HCT116 (cell line): ENCODE results near the gene PLD1.

Source experiments
- CEBPB ChIP-seq: IDR thresholded peaks from 2 replicates; pipeline ENCODE4 v1.6.1; 2012; ENCODE audit warnings: low read depth
- ELF1 ChIP-seq: IDR thresholded peaks from 2 replicates; pipeline ENCODE4 v1.6.1; 2012; ENCODE audit warnings: low read depth, borderline replicate concordance
- EZH2 ChIP-seq: fragments of 200-600 bp; sonication (generic); IDR thresholded peaks from 2 replicates; pipeline ENCODE4 v1.6.1; 2017; ENCODE audit warnings: antibody characterized with exemption, mixed run types
- JUND ChIP-seq: IDR thresholded peaks from 2 replicates; pipeline ENCODE4 v1.6.1; 2012
- MAX ChIP-seq: IDR thresholded peaks from 2 replicates; pipeline ENCODE4 v1.6.1; 2012
- POLR2A ChIP-seq: IDR thresholded peaks from 2 replicates; pipeline ENCODE4 v1.7.0; 2011; ENCODE audit warnings: borderline replicate concordance; ENCODE audit not compliant: insufficient read depth, insufficient read length; ENCODE audit errors: extremely low read depth
- POLR2AphosphoS5 ChIP-seq: IDR thresholded peaks from 2 replicates; pipeline ENCODE4 v1.6.1; 2011; ENCODE audit warnings: mild to moderate bottlenecking, low read depth, low read length, moderate library complexity
- RAD21 ChIP-seq: IDR thresholded peaks from 2 replicates; pipeline ENCODE4 v1.6.1; 2012; ENCODE audit warnings: low read depth, mild to moderate bottlenecking
- SIN3A ChIP-seq: IDR thresholded peaks from 2 replicates; pipeline ENCODE4 v1.6.1; 2012; ENCODE audit warnings: low read depth
- SP1 ChIP-seq: IDR thresholded peaks from 2 replicates; pipeline ENCODE4 v1.6.1; 2012; ENCODE audit warnings: low read depth
- YY1 ChIP-seq: IDR thresholded peaks from 2 replicates; pipeline ENCODE4 v1.6.1; 2011; ENCODE audit warnings: low read length, low read depth, moderate library complexity, mild to moderate bottlenecking; ENCODE audit not compliant: insufficient replicate concordance; ENCODE audit errors: extremely low read depth
- ZNF274 ChIP-seq: fragments of 200-500 bp; sonication (Bioruptor generic); IDR thresholded peaks from 2 replicates; pipeline ENCODE4 v1.6.1; 2014; ENCODE audit warnings: mild to moderate bottlenecking, low read depth, low read length, inconsistent platforms
- TF ChIP-seq, protein P1 (sequence below), 3 experiments: fragments of 200-600 bp in 1 of 3; sonication (generic) in 1 of 3; IDR thresholded peaks in 2 of 3; conservative IDR thresholded peaks in 1 of 3; 2 replicates each; pipeline ENCODE4 v1.5.1; 2012 to 2017; ENCODE audit warnings: low read depth in 2 of 3, low read length in 2 of 3, antibody characterized with exemption in 1 of 3, borderline replicate concordance in 1 of 3, control low read depth in 1 of 3, mild to moderate bottlenecking in 1 of 3, mixed read lengths in 1 of 3, mixed run types in 1 of 3, moderate library complexity in 1 of 3; ENCODE audit not compliant: insufficient read depth in 1 of 3
- TF ChIP-seq, protein P2 (sequence below): IDR thresholded peaks from 2 replicates; pipeline ENCODE4 v1.6.1; 2012

GRCh38 chr3:171592786-171593185 lies 217.5 kb downstream of the PLD1 start:
- no peak for TF ChIP-seq MAX
- no peak for TF ChIP-seq POLR2AphosphoS5
- no peak for TF ChIP-seq CEBPB
- TF ChIP-seq, protein P1, sequence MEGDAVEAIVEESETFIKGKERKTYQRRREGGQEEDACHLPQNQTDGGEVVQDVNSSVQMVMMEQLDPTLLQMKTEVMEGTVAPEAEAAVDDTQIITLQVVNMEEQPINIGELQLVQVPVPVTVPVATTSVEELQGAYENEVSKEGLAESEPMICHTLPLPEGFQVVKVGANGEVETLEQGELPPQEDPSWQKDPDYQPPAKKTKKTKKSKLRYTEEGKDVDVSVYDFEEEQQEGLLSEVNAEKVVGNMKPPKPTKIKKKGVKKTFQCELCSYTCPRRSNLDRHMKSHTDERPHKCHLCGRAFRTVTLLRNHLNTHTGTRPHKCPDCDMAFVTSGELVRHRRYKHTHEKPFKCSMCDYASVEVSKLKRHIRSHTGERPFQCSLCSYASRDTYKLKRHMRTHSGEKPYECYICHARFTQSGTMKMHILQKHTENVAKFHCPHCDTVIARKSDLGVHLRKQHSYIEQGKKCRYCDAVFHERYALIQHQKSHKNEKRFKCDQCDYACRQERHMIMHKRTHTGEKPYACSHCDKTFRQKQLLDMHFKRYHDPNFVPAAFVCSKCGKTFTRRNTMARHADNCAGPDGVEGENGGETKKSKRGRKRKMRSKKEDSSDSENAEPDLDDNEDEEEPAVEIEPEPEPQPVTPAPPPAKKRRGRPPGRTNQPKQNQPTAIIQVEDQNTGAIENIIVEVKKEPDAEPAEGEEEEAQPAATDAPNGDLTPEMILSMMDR (IDR thresholded peaks at IDR 0.05 in 2 of 3, conservative IDR thresholded peaks at IDR 0.05 in 1 of 3; ENCODE audit: borderline replicate concordance in 1 of 3, insufficient read depth in 1 of 3, low read depth in 2 of 3, low read length in 2 of 3), result no peak
- no peak for TF ChIP-seq RAD21
- no peak for TF ChIP-seq POLR2A
- no peak for TF ChIP-seq EZH2
- TF ChIP-seq ZNF274, result no peak
- no peak for TF ChIP-seq SP1
- TF ChIP-seq JUND, result no peak
- no peak for TF ChIP-seq ELF1
- TF ChIP-seq YY1, result no peak
- TF ChIP-seq, protein P2, sequence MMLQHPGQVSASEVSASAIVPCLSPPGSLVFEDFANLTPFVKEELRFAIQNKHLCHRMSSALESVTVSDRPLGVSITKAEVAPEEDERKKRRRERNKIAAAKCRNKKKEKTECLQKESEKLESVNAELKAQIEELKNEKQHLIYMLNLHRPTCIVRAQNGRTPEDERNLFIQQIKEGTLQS, result no peak
- TF ChIP-seq SIN3A, result no peak
